ENCODE results near the gene UBTD1. TPM values are rescaled to one million over a fixed set of nuclear protein-coding genes. Genes with fewer than 3 reads are reported as not detected.
A peak's percentile ranks its signal among the peaks of the same experiment; 100 is the strongest.
"Not testable (repeated sequence)": the region's sequence is repeated elsewhere in the genome, so short reads cannot be mapped to it uniquely, and the experiment has no call there.

UBTD1 gene
- total RNA-seq, 2 donors from 2014 or later: 1.8 to 2.4 TPM

DNA sequence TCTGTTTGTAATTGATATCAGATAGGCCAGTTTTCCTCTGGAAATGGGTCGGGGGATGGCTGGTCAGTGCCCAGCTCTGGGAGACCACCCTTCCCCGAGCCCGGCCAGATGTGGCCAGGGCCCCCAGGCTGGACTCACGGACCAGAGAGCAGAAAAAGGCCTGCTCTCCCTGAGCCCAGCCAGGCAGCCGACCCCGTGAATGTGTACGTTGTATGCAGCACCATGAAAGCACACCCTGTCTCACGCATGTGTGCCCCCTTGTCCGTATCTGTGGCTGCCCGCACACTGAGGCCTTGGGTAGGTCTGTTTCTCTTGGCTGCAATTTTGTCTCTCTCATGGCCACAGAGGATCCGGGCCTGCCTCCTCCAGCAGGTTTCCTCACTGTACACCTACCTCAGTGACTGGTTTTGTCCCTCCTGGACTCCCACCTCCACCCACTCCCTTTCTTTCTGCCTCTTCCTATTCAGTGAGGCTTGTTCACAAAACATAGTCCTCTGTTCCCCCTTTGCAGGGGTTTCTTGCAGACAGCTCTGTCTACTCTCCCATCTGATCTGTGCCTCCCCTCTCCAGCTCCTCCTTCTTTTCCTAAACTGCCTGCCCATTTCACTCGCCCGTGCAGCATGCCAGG lies 50.2 kb downstream of the UBTD1 start:
- DNase-seq (no peak), ATAC-seq (no peak)
- intact Hi-C loops (cut with DNase I, micrococcal nuclease): no loop called here

DNA sequence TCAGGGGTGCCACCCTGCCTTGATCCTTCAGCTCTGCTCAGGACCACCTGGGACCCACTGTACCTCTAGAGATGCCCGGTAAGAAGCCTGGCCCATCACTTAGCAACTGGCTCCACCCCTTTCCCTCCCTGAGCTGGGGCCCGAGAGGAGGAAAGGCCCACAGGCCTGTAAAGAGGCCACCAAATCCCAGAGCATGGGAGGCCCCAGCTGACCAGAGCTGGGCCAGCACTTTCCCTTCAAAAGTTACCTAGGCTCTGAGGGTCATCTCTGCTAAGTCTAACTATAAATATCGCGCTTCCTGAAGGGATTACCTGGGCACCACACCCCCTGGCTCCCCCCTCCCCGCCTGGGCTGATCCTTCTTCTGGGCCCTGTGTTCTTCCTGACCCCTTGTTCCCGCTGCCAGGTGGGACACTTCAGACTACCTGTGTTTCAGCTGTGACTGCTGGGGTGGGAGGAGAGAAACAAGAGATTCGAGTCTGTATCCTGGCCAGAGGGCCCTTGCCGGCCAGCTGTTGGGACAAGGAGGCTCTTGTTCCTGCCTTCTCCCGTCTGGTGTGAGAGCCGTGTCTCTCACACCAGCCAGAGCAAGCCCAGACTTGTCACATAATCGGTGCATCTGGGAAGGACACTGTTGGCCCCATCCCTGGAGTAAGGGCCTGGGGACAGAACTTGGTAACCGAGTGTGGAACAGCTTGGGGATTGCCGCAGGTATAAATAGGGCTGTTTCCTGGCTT lies 51.0 kb downstream of the UBTD1 start:
- DNase-seq (no peak), ATAC-seq (no peak)
- intact Hi-C loops (cut with DNase I, micrococcal nuclease): no loop called here

DNA sequence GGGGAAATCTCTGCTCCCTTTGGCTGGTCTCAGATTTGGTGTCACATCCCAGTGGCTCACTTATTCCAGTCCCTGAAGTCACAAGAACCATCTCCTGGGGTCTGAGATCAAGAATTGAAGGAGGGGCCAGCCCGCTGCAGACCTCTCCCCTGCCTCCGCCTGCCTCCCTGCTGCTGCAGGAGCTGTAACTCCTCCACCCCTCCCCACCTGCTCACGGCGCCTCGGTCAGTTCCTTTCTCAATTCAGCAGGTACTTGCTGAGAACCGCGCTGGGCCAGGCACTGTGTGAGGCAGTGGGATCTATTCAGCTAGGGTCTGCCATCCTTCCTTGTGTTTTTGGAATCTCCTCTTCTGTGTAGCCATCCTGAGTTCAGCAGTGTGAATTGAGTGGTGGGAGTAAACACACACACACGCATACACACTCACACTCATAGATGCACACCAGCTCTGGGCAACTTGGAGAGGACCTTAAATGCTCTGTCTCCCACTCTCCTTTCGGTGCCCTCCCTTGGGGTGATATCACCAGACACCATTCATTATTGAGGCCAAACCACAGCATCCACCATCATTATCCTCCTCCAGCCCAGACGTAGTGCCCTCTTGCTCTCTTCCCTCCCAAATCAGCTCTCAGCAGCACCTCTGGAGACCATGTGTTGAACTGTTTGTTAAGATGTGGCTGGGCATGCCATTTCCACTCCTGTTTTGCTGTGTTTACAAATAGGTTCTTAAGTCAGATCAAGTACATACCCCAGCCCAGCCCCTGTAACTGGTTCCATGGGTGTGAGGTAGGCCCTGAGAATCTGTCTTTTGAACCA lies 51.8 kb downstream of the UBTD1 start:
- no peak for ATAC-seq
- no peak for DNase-seq
- intact Hi-C loops (cut with DNase I, micrococcal nuclease): no loop called here

DNA sequence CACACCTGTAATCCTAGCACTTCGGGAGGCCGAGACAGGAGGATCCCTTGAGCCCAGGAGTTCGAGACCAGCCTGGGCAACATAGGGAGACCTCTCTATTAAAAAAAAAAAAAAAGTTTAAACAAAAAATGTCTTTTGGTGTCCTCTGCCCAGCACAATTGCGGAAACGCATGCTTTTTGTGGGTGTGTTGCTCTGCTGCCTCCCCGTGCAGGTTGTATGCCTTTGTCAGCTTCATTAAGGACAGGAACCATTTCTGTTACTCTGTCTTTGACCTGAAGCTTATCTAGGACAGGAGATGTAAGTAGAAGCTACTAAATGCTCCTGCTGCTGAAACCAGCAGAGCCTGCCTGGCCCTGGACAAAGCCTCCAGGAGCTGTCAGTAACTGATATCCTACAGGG lies 52.5 kb downstream of the UBTD1 start:
- ATAC-seq: no peak
- intact Hi-C loops (cut with DNase I, micrococcal nuclease): no loop called here
- no peak for DNase-seq

DNA sequence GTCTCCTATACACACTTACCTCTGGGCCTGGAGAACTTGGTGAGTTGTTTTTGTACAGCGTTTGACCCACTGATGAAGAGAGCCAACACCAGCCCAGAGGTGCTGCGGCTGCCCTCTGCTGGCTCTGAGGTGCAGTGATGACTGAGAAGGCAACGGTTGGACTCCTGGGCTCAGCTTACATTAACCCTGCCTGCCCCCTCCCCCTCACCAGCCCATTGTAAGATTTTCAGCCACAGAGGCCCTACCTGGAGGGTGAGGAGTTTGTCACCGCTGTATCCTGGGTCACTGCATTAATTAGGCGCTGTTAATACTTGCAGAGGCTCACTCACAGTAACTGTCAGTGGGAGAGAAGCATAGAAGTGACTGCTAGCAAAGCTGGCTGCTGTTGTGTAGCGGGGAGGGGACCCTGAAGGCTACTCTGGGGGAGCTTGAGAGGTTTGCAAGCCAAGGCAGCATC lies 54.9 kb downstream of the UBTD1 start:
- peak in 1 of 2 donors; percentile 57 for DNase-seq
- peak; percentile 89 for ATAC-seq
- intact Hi-C loops (cut with DNase I, micrococcal nuclease): loop anchor here in 1 of 2 donors (2.0 kb wide), 1 partner anchor 91 kb away; no protein-coding TSS in a partner anchor

DNA sequence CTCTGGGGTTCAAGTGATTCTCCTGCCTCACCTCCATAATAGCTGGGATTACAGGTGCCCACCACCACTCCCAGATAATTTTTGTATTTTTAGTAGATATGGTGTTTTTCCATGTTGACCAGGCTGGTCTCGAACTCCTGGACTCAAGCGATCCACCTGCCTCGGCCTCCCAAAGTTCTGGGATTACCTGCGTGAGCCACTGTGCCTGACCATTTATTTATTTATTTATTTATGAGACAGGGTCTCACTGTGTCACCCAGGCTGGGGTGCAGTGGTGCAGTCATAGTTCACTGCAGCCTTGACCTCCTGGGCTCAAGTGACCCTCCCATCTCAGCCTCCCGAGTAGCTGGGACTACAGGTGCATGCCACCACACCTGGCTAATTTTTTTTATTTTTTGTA lies 55.6 kb downstream of the UBTD1 start:
- ATAC-seq; DNase-seq; intact Hi-C loops (cut with DNase I, micrococcal nuclease): not testable (repeated sequence)

DNA sequence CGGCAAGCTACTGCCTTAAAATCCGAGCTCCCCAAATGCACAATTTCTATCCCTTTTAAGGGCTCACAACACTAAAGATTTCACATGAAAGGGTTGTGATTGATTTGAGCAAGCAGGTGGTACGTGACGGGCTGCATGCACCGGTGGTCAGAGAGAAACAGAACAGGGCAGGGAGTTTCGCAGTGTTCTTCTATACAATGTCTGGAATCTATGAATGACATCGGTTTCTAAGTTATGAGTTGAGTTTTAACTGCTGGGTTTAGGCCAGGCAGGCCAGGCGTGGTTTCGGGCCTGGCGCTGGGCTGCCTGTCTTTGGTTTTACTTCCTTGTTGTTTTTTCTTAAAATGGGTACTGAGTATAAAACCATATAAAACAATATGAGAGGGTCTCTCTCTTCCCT lies 56.8 kb downstream of the UBTD1 start:
- intact Hi-C loops (cut with DNase I, micrococcal nuclease); DNase-seq; ATAC-seq: not testable (repeated sequence)

DNA sequence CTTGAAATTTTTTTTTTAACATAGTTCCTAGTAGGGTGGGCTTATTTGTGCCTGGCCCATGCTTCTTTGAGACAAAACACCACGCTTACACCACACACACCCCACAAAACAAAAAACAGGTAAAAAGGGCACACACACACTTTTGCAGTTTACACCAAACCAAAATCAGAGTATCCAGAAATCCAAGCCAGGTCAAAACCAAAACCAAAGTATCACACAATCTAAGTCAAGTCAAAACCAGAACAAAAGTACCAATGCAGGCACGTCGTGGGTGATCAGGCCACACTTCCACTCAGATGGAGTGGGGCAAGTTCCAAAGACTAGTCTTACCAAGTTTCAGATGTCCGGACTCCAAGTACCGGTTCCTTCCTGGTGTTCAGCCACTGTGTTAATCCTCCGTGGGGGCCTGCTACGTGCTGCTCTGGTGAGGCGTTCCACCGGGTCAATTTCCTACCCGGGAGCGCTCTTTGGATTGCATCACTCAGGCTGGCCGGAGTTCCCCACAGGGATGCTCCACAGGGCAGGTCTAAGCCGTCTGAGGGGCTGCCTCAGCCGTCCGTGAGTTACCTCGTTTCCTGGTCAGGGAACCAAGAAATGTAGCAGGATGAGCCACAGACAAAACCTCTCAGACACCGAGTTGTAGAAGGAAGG lies 62.1 kb downstream of the UBTD1 start:
- intact Hi-C loops (cut with DNase I, micrococcal nuclease); ATAC-seq; DNase-seq: not testable (repeated sequence)

DNA sequence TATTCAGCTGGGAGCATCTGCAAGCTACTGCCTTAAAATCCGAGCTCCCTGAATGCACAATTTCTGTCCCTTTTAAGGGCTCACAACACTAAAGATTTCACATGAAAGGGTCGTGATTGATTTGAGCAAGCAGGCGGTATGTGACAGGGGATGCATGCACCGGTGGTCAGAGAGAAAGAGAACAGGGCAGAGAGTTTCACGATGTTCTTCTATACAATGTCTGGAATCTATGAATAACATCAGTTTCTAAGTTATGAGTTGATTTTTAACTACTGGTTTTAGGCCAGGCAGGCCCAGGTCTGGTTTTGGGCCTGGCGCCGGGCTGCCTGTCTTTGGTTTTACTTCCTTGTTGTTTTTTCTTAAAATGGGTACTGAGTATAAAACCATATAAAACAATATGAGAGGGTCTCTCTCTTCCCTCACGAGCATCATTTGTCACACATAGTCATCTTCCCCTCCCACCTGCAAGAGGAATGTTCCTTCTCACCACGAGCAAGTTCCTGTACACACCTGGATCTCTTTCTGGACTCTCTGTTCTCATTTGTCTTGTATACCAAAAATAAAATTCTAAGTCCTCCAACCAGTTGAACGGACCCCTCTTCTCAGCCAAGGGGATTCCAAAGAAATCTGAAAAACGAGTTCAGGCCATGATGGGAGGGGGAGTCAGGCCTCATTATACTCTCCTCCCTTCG lies 62.8 kb downstream of the UBTD1 start:
- ATAC-seq; intact Hi-C loops (cut with DNase I, micrococcal nuclease): not testable (repeated sequence)

DNA sequence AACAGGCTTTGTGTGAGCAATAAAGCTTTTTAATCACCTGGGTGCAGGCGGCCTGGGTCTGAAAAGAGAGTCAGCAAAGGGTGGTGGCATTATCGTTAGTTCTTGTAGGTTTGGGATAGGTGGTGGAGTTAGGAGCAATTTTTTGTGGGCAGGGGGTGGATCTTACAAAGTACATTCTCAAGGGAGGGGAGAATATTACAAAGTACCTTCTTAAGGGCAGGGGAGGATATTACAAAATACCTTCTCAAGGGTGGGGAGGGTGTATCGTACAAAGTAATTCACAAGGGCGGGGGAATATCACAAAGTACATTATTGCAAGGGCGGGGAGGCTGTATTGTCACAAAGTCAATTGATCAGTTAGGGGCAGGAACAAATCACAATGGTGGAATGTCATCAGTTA lies 63.6 kb downstream of the UBTD1 start:
- DNase-seq; intact Hi-C loops (cut with DNase I, micrococcal nuclease); ATAC-seq: not testable (repeated sequence)

More for the DNA sequence above, 62.8 kb downstream of the UBTD1 start:
- not testable (repeated sequence) for DNase-seq

DNA sequence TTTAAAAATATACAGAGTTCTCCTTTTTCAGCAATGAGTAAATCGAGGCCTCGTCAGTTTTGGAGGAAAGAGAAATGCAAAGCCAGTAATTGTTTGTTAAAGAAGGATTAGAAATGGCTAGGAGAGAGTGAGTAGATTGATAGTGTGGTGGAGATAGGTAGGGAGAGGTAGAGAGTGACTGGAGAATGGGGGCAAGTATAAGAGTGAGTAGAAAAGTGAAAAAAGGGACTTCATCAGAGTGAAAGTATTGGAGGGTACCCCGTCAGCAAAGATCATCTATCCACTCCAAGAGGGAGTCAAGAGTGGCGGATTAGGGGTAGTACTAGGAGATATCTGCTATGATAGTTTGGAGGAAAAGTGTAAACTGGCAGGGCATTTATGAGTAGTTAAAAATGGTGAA lies 64.6 kb downstream of the UBTD1 start:
- intact Hi-C loops (cut with DNase I, micrococcal nuclease): no loop called here
- ATAC-seq: no peak
- no peak for DNase-seq

DNA sequence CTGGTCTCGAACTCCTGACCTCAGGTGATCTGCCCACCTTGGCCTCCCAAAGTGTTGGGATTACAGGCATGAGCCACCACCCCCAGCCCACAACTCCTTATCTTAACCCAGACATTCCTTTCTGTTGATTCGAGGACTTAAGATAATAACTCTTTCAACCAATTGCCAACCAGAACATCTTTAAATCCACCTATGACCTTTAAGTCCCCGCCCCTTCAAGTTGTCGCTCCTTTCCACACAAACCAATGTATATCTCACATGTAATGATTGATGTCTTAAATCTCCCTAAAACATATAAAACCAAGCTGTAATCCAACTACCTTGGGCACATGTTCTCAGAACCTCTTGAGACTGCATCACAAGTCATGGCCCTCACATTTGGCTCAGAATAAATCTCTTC lies 66.1 kb downstream of the UBTD1 start:
- no peak for DNase-seq
- intact Hi-C loops (cut with DNase I, micrococcal nuclease): no loop called here
- no peak for ATAC-seq

DNA sequence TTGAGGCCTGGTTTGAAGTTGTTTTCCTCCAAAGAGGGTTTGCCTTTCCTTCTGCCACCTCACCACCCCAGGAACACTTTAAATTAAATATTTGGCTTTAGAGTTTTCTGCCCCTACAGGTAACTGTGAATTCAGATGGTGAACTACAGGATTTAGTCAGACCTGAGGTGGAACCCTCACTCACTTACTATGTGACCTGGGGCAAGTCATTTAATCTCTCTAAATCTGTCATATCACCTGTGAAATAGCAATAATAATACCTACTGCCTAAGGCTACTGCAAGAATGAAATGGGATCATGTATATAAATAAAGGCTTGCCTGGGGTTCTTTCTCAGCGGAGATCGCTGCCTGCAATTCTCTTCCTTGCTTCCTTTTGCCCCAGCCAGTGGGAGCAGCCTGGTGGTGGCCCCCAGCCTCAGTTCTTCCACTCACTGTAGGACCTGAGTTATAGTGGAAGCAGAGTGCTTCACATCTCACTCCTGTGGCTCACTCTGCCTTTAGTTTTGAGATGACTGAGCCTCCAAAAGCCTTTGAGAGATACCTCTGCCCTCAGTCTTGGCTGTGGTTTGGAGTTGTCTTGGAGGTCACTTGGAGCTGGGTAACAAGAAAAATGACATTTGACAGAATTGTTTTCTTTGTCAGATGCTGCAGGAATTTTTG lies 67.7 kb downstream of the UBTD1 start:
- DNase-seq: no peak
- ATAC-seq: no peak
- intact Hi-C loops (cut with DNase I, micrococcal nuclease): no loop called here

DNA sequence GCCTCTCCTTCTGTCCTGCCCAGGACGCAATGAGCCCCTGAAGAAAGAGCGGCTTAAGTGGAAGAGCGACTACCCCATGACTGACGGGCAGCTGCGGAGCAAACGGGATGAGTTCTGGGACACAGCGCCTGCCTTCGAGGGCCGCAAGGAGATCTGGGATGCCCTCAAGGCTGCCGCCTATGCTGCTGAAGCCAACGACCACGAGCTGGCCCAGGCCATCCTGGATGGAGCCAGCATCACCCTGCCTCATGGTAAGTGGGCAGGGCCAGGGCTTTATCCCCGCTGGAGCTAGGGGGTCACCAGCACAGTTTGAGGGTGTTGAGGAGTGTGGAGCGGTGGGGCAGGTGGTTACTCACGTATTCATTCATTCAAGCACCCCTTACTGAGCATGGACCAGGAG lies 69.2 kb downstream of the UBTD1 start:
- DNase-seq: no peak
- intact Hi-C loops (cut with DNase I, micrococcal nuclease): no loop called here
- no peak for ATAC-seq

DNA sequence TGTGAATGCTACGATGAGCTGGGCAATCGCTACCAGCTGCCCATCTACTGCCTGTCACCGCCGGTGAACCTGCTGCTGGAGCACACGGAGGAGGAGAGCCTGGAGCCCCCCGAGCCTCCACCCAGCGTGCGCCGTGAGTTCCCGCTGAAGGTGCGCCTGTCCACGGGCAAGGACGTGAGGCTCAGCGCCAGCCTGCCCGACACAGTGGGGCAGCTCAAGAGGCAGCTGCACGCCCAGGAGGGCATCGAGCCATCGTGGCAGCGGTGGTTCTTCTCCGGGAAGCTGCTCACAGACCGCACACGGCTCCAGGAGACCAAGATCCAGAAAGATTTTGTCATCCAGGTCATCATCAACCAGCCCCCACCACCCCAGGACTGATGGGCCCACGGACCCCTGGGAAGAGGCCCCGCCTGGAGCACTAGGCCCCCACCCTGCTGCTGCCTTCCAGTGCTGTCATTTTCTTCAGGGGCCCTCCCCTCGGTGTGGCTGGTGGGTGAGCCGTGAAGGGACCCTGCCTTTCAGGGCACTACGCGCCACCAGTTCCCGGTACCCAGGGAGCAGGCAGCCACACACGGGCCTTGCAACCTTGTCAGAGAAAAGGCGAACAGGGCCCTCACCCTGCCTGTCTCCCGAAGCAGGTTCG lies 71.5 kb downstream of the UBTD1 start:
- no peak for ATAC-seq
- intact Hi-C loops (cut with DNase I, micrococcal nuclease): no loop called here
- no peak for DNase-seq

DNA sequence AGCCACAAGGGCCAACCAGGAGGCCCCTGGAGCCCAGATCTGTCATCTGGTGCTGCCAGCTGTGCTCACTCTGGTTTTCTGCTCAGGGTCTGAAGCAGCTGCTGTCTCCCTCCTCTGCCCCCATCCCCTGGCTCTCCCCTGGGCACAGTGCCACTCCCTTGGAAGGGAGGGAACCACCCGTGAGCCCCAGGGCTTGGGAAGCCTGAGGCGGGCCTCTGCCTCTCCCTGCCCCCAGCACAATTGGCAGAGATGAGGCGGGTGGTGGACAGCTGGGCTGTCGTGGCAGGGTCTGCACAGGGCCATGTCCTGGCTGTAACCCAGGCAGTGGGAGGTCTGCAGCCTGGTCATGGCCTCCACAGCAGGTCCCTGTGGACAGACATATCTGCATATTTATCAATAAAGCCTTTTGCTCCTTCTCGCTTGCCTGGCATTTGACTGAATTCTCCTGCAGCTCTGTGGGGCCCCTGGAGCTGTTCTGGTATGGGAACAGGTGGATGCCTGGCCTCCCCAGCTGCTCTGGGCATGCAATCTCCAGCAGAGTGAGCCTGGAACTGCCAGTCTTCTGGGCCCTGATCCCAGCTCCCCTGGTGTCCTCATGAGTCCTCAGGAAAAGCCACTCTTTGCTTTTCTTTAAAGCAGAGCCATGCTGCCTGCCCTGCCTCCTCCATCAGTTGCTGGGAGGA lies 72.2 kb downstream of the UBTD1 start:
- DNase-seq (no peak), ATAC-seq (no peak)
- intact Hi-C loops (cut with DNase I, micrococcal nuclease): no loop called here

DNA sequence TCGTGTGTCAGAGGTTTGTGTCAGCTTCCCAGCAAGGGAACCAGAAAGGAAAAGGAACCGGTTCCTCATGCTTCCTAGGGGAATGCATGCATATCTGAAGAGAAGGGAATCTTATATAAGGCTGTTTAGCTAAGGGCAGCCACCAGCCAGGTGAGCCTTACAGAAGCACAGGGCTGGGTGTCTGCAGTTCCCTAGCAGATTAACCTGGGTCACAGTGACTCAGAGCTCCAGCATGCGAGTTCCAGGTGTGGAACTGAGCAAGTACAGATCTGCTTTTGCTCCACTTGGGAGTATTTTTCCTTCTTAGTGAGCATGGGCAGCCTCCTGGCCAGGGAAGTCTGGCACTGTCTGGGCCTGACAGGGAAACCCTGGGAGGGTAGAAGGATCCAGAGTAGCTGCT lies 72.9 kb downstream of the UBTD1 start:
- intact Hi-C loops (cut with DNase I, micrococcal nuclease): no loop called here
- ATAC-seq (no peak), DNase-seq (no peak)
